ENCODE data around the gene ALK. TPM values are rescaled to one million over a fixed set of nuclear protein-coding genes. Genes with fewer than 3 reads are reported as not detected.
A peak's percentile ranks its signal among the peaks of the same experiment; 100 is the strongest.

The ALK gene
- polyA plus RNA-seq, 1 donor from 2014 or later = not detected

- Mint-ChIP-seq H3K4me3 (no peak overlapping the region), H3K27ac (no peak overlapping the region), H3K36me3 (no peaks in the 10 kb centered on the region), H3K9me3 (no peaks in the 10 kb centered on the region), H3K4me1 (no peaks in the 10 kb centered on the region), H3K27me3 (peaks cover 16% of the 10 kb centered on the region)
Observed at GRCh38 chr2:29273685-29274611, 647.4 kb downstream of the ALK start.

- Mint-ChIP-seq H3K36me3 (no peaks in the 10 kb centered on the region), H3K9me3 (no peaks in the 10 kb centered on the region), H3K4me3 (no peak overlapping the region), H3K4me1 (no peaks in the 10 kb centered on the region), H3K27me3 (peaks cover 16% of the 10 kb centered on the region), H3K27ac (peak overlapping the region in 1 of 3 donors; percentile 40)
Observed at GRCh38 chr2:29273004-29273684, 648.2 kb downstream of the ALK start.

GRCh38 chr2:29272311-29272710, 649.1 kb downstream of the ALK start:
- Mint-ChIP-seq H3K27ac (no peak overlapping the region), H3K27me3 (peaks cover 13% of the 10 kb centered on the region), H3K36me3 (no peaks in the 10 kb centered on the region), H3K4me1 (no peaks in the 10 kb centered on the region), H3K9me3 (peaks cover 0 to 2% (median 0%) of the 10 kb centered on the region in 3 donors), H3K4me3 (no peak overlapping the region)

GRCh38 chr2:29270701-29271121, 650.7 kb downstream of the ALK start:
- no peaks in the 10 kb centered on the region for H3K4me1 Mint-ChIP-seq
- no peak overlapping the region for H3K27ac Mint-ChIP-seq
- peaks cover 0 to 2% (median 0%) of the 10 kb centered on the region in 3 donors for H3K9me3 Mint-ChIP-seq
- H3K4me3 Mint-ChIP-seq = no peak overlapping the region
- no peaks in the 10 kb centered on the region for H3K36me3 Mint-ChIP-seq
- H3K27me3 Mint-ChIP-seq = peaks cover 13% of the 10 kb centered on the region

- peaks cover 13% of the 10 kb centered on the region for H3K27me3 Mint-ChIP-seq
- no peak overlapping the region for H3K4me3 Mint-ChIP-seq
- H3K9me3 Mint-ChIP-seq = peaks cover 0 to 2% (median 0%) of the 10 kb centered on the region in 3 donors
- H3K27ac Mint-ChIP-seq = no peak overlapping the region
- no peaks in the 10 kb centered on the region for H3K4me1 Mint-ChIP-seq
- no peaks in the 10 kb centered on the region for H3K36me3 Mint-ChIP-seq
Observed at GRCh38 chr2:29269765-29270109, 651.6 kb downstream of the ALK start.

- Mint-ChIP-seq H3K4me3 (no peak overlapping the region), H3K27me3 (peaks cover 13% of the 10 kb centered on the region), H3K27ac (no peak overlapping the region), H3K4me1 (no peaks in the 10 kb centered on the region), H3K9me3 (peaks cover 0 to 2% (median 0%) of the 10 kb centered on the region in 3 donors), H3K36me3 (no peaks in the 10 kb centered on the region)
Observed at GRCh38 chr2:29269095-29269764, 652.2 kb downstream of the ALK start.

GRCh38 chr2:29267720-29268119, 653.7 kb downstream of the ALK start:
- Mint-ChIP-seq H3K27me3 (peaks cover 15% of the 10 kb centered on the region), H3K9me3 (peaks cover 2 to 3% (median 3%) of the 10 kb centered on the region in 3 donors), H3K36me3 (peaks cover 2% of the 10 kb centered on the region), H3K27ac (no peak overlapping the region), H3K4me1 (peaks cover 0 to 1% (median 0%) of the 10 kb centered on the region in 3 donors), H3K4me3 (no peak overlapping the region)

- peaks cover 0 to 2% (median 0%) of the 10 kb centered on the region in 3 donors for H3K4me1 Mint-ChIP-seq
- H3K27ac Mint-ChIP-seq = no peak overlapping the region
- H3K36me3 Mint-ChIP-seq = peaks cover 2% of the 10 kb centered on the region
- no peak overlapping the region for H3K4me3 Mint-ChIP-seq
- peaks cover 21% of the 10 kb centered on the region for H3K27me3 Mint-ChIP-seq
- peaks cover 2 to 3% (median 3%) of the 10 kb centered on the region in 3 donors for H3K9me3 Mint-ChIP-seq
Observed at GRCh38 chr2:29263886-29264285, 657.5 kb downstream of the ALK start.

GRCh38 chr2:29262681-29263260, 658.6 kb downstream of the ALK start:
- no peak overlapping the region for H3K4me3 Mint-ChIP-seq
- no peak overlapping the region for H3K27ac Mint-ChIP-seq
- H3K36me3 Mint-ChIP-seq = peaks cover 2% of the 10 kb centered on the region
- H3K9me3 Mint-ChIP-seq = peaks cover 2 to 3% (median 3%) of the 10 kb centered on the region in 3 donors
- peaks cover 24% of the 10 kb centered on the region for H3K27me3 Mint-ChIP-seq
- peaks cover 0 to 2% (median 0%) of the 10 kb centered on the region in 3 donors for H3K4me1 Mint-ChIP-seq

- peaks cover 0 to 2% (median 0%) of the 10 kb centered on the region in 3 donors for H3K4me1 Mint-ChIP-seq
- H3K27me3 Mint-ChIP-seq = peaks cover 29% of the 10 kb centered on the region
- peak overlapping the region in 1 of 3 donors; percentile 42 for H3K27ac Mint-ChIP-seq
- peaks cover 2% of the 10 kb centered on the region for H3K36me3 Mint-ChIP-seq
- H3K4me3 Mint-ChIP-seq = no peak overlapping the region
- H3K9me3 Mint-ChIP-seq = peaks cover 0 to 3% (median 3%) of the 10 kb centered on the region in 3 donors
Observed at GRCh38 chr2:29261003-29261402, 660.4 kb downstream of the ALK start.

- peaks cover 29% of the 10 kb centered on the region for H3K27me3 Mint-ChIP-seq
- H3K27ac Mint-ChIP-seq = no peak overlapping the region
- H3K9me3 Mint-ChIP-seq = peaks cover 0 to 3% (median 3%) of the 10 kb centered on the region in 3 donors
- H3K4me1 Mint-ChIP-seq = peaks cover 0 to 2% (median 0%) of the 10 kb centered on the region in 3 donors
- no peak overlapping the region for H3K4me3 Mint-ChIP-seq
- H3K36me3 Mint-ChIP-seq = peaks cover 2% of the 10 kb centered on the region
Observed at GRCh38 chr2:29260142-29260772, 661.1 kb downstream of the ALK start.

- peaks cover 29% of the 10 kb centered on the region for H3K27me3 Mint-ChIP-seq
- H3K27ac Mint-ChIP-seq = no peak overlapping the region
- H3K4me1 Mint-ChIP-seq = peaks cover 0 to 2% (median 0%) of the 10 kb centered on the region in 3 donors
- H3K4me3 Mint-ChIP-seq = no peak overlapping the region
- H3K9me3 Mint-ChIP-seq = peaks cover 0 to 5% (median 3%) of the 10 kb centered on the region in 3 donors
- peaks cover 2% of the 10 kb centered on the region for H3K36me3 Mint-ChIP-seq
Observed at GRCh38 chr2:29259221-29259620, 662.2 kb downstream of the ALK start.

GRCh38 chr2:29255004-29255403, 666.4 kb downstream of the ALK start:
- Mint-ChIP-seq H3K27me3 (peaks cover 11% of the 10 kb centered on the region), H3K9me3 (peaks cover 0 to 3% (median 2%) of the 10 kb centered on the region in 3 donors), H3K36me3 (no peaks in the 10 kb centered on the region), H3K27ac (no peak overlapping the region), H3K4me3 (no peak overlapping the region), H3K4me1 (peaks cover 0 to 1% (median 0%) of the 10 kb centered on the region in 3 donors)
